NCI-H2107 treated with DMSO at 0.1 percent for 48 hours (cell line): ENCODE measurements around the gene HDAC4.
"Not testable (repeated sequence)": the region's sequence is repeated elsewhere in the genome, so short reads cannot be mapped to it uniquely, and the experiment has no call there.

Experiments used
- DNase-seq: peaks from one replicate; lab custom pipeline; 2025; ENCODE audit not compliant: unreplicated experiment; lab: John Stamatoyannopoulos, UW

The HDAC4 gene

GRCh38 chr2:239042551-239043320 is 358.1 kb downstream of the HDAC4 start:
- DNase-seq, result no peak

- DNase-seq, result no peak
Measured at GRCh38 chr2:239042046-239042445, 358.8 kb downstream of the HDAC4 start.

- DNase-seq, result no peak
Measured at GRCh38 chr2:239041062-239041461, 359.8 kb downstream of the HDAC4 start.

- DNase-seq, result no peak
Measured at GRCh38 chr2:239040152-239040761, 360.6 kb downstream of the HDAC4 start.

- no peak for DNase-seq
Measured at GRCh38 chr2:239039479-239039861, 361.4 kb downstream of the HDAC4 start.

GRCh38 chr2:239038773-239039478 is 361.9 kb downstream of the HDAC4 start:
- no peak for DNase-seq

GRCh38 chr2:239038284-239038683 is 362.5 kb downstream of the HDAC4 start:
- not testable (repeated sequence) for DNase-seq

- no peak for DNase-seq
Measured at GRCh38 chr2:239037559-239037910, 363.3 kb downstream of the HDAC4 start.

- no peak for DNase-seq
Measured at GRCh38 chr2:239036819-239037558, 363.8 kb downstream of the HDAC4 start.

GRCh38 chr2:239035997-239036731 is 364.7 kb downstream of the HDAC4 start:
- DNase-seq, result no peak

- DNase-seq, result no peak
Measured at GRCh38 chr2:239035361-239035814, 365.4 kb downstream of the HDAC4 start.

- DNase-seq, result no peak
Measured at GRCh38 chr2:239034561-239035341, 366.1 kb downstream of the HDAC4 start.

- DNase-seq, result no peak
Measured at GRCh38 chr2:239033801-239034560, 366.8 kb downstream of the HDAC4 start.

GRCh38 chr2:239029958-239030357 is 370.9 kb downstream of the HDAC4 start:
- no peak for DNase-seq

- no peak for DNase-seq
Measured at GRCh38 chr2:239028253-239028619, 372.6 kb downstream of the HDAC4 start.

GRCh38 chr2:239027391-239028252 is 373.2 kb downstream of the HDAC4 start:
- no peak for DNase-seq

- no peak for DNase-seq
Measured at GRCh38 chr2:239026711-239027361, 374.0 kb downstream of the HDAC4 start.

GRCh38 chr2:239025951-239026461 is 374.8 kb downstream of the HDAC4 start:
- no peak for DNase-seq
